HEK293 (cell line): ENCODE measurements around the gene RPL4.

Experiments
- CTCF ChIP-seq: fragments of 450-650 bp; formaldehyde crosslinking; IDR thresholded peaks from 2 replicates; pipeline ENCODE4 v1.5.1; 2016; ENCODE audit warnings: missing biosample characterization, missing genetic modification characterization
- HOXA7 ChIP-seq: sonication (generic); formaldehyde crosslinking; IDR thresholded peaks from 2 replicates; pipeline ENCODE4 v1.8.1; 2022; ENCODE audit warnings: missing genetic modification reagents, borderline replicate concordance
- KLF7 ChIP-seq: fragments of 450-650 bp; formaldehyde crosslinking; IDR thresholded peaks from 2 replicates; pipeline ENCODE4 v1.5.1; 2016; ENCODE audit warnings: missing biosample characterization, missing genetic modification characterization, borderline replicate concordance
- PATZ1 ChIP-seq: fragments of 450-650 bp; formaldehyde crosslinking; IDR thresholded peaks from 2 replicates; pipeline ENCODE4 v1.5.1; 2016; ENCODE audit warnings: missing biosample characterization, missing genetic modification characterization
- PBX3 ChIP-seq: sonication (generic); formaldehyde crosslinking; IDR thresholded peaks from 2 replicates; pipeline ENCODE4 v1.8.1; 2022; ENCODE audit warnings: mild to moderate bottlenecking, moderate library complexity, missing genetic modification reagents
- ZBTB21 ChIP-seq: fragments of 450-650 bp; formaldehyde crosslinking; IDR thresholded peaks from 2 replicates; pipeline ENCODE4 v1.5.1; 2017; ENCODE audit warnings: missing biosample characterization, missing genetic modification characterization
- ZNF169 ChIP-seq: fragments of 450-650 bp; formaldehyde crosslinking; IDR thresholded peaks from 2 replicates; pipeline ENCODE4 v1.5.1; 2016; ENCODE audit warnings: missing biosample characterization, missing genetic modification characterization
- ZNF549 ChIP-seq: fragments of 450-650 bp; IDR thresholded peaks from 2 replicates; pipeline ENCODE4 v1.5.1; 2018; ENCODE audit warnings: missing biosample characterization, missing genetic modification characterization, mild to moderate bottlenecking, inconsistent platforms, moderate library complexity
- ZNF596 ChIP-seq: fragments of 450-650 bp; IDR thresholded peaks from 2 replicates; pipeline ENCODE4 v1.5.0; 2018; ENCODE audit warnings: missing biosample characterization, mild to moderate bottlenecking, missing genetic modification characterization, moderate library complexity

- no peak for TF ChIP-seq ZNF596 (tag by site-specific recombination)
- no peak for TF ChIP-seq KLF7 (tag by site-specific recombination)
- no peak for TF ChIP-seq CTCF
- no peak for TF ChIP-seq ZBTB21 (tag by site-specific recombination)
- no peak for TF ChIP-seq PATZ1 (tag by site-specific recombination)
- no peak for TF ChIP-seq HOXA7 (CRISPR knock-in tag)
- no peak for TF ChIP-seq ZNF549 (tag by site-specific recombination)
- no peak for TF ChIP-seq ZNF169 (tag by site-specific recombination)
- no peak for TF ChIP-seq PBX3 (CRISPR knock-in tag)
Observed at GRCh38 chr15:66488525-66488924, 16.1 kb downstream of the RPL4 start.
